Liver (tissue), 9 donors: ENCODE measurements around the gene ALK. TPM values are rescaled to one million over a fixed set of nuclear protein-coding genes. Genes with fewer than 3 reads are reported as not detected.

Source experiments
- DNase-seq: peaks from one replicate; pipeline ENCODE4 v3.0.0-alpha.2; 2017; ENCODE audit warnings: low spot score
- H3K27ac ChIP-seq, 2 donors: one replicate each; pipeline ENCODE4 v1.7.0; 2013; ENCODE audit warnings: inconsistent platforms in 2 of 2, low read length in 2 of 2, control low read depth in 1 of 2, low read depth in 1 of 2, mild to moderate bottlenecking in 1 of 2
- H3K27me3 ChIP-seq, 4 donors: one replicate each; pipeline versions ENCODE4 v1.6.1 to v1.7.0; 2013; ENCODE audit warnings: low read length in 3 of 4, inconsistent platforms in 1 of 4, mild to moderate bottlenecking in 1 of 4, moderate library complexity in 1 of 4; ENCODE audit not compliant: control insufficient read depth in 4 of 4, insufficient read depth in 4 of 4
- H3K36me3 ChIP-seq, 4 donors: one replicate each; pipeline versions ENCODE4 v1.6.1 to v1.7.0; 2013; ENCODE audit warnings: low read length in 3 of 4, mild to moderate bottlenecking in 3 of 4, low read depth in 1 of 4, moderate library complexity in 1 of 4; ENCODE audit not compliant: control insufficient read depth in 4 of 4, insufficient read depth in 3 of 4
- H3K4me1 ChIP-seq, 4 donors: one replicate each; pipeline versions ENCODE4 v1.6.1 to v1.7.0; 2013; ENCODE audit warnings: low read length in 3 of 4, mild to moderate bottlenecking in 3 of 4, moderate library complexity in 1 of 4; ENCODE audit not compliant: control insufficient read depth in 4 of 4, insufficient read depth in 4 of 4
- H3K4me3 ChIP-seq, 3 donors: one replicate each; pipeline versions ENCODE4 v1.6.1 to v1.7.0; 2013; ENCODE audit warnings: low read length in 3 of 3, control low read depth in 1 of 3, low read depth in 1 of 3, mild to moderate bottlenecking in 1 of 3
- H3K9ac ChIP-seq, 2 donors: one replicate each; pipeline ENCODE4 v1.7.0; 2013; ENCODE audit warnings: low read length in 2 of 2, mild to moderate bottlenecking in 2 of 2, moderate library complexity in 2 of 2, control low read depth in 1 of 2, low read depth in 1 of 2
- H3K9me3 ChIP-seq, 4 donors: one replicate each; pipeline versions ENCODE4 v1.6.1 to v1.7.0; 2013; ENCODE audit warnings: low read length in 3 of 4; ENCODE audit not compliant: control insufficient read depth in 4 of 4
- CTCF ChIP-seq: fragments of 150-350 bp; IDR thresholded peaks from 2 replicates; pipeline ENCODE4 v1.5.1; 2017; ENCODE audit warnings: improper control_type of control experiment, low read depth, low read length; ENCODE audit not compliant: missing input control
- EGR1 ChIP-seq, 2 donors: IDR thresholded peaks; 2 replicates each; pipeline ENCODE4 v1.6.1; 2016 to 2018; ENCODE audit warnings: antibody characterized with exemption in 2 of 2, low read depth in 2 of 2
- FOXA1 ChIP-seq: IDR thresholded peaks from 2 replicates; pipeline ENCODE4 v1.6.1; 2016; ENCODE audit warnings: antibody characterized with exemption
- FOXA2 ChIP-seq: IDR thresholded peaks from 2 replicates; pipeline ENCODE4 v1.6.1; 2016; ENCODE audit warnings: antibody characterized with exemption
- GABPA ChIP-seq, 2 donors: IDR thresholded peaks in 1 of 2; conservative IDR thresholded peaks in 1 of 2; 2 replicates each; pipeline ENCODE4 v1.6.1; 2016; ENCODE audit warnings: antibody characterized with exemption in 2 of 2, mild to moderate bottlenecking in 1 of 2, moderate library complexity in 1 of 2
- HNF4A ChIP-seq, 2 donors: conservative IDR thresholded peaks; 2 replicates each; pipeline ENCODE4 v1.6.1; 2016; ENCODE audit warnings: antibody characterized with exemption in 2 of 2, mild to moderate bottlenecking in 2 of 2
- JUND ChIP-seq, 2 donors: IDR thresholded peaks; 2 replicates each; pipeline ENCODE4 v1.6.1; 2016; ENCODE audit warnings: antibody characterized with exemption in 2 of 2
- MAX ChIP-seq: IDR thresholded peaks from 2 replicates; pipeline ENCODE4 v1.6.1; 2016; ENCODE audit warnings: antibody characterized with exemption
- NR2F2 ChIP-seq: IDR thresholded peaks from 2 replicates; pipeline ENCODE4 v1.6.1; 2016; ENCODE audit warnings: antibody characterized with exemption
- REST ChIP-seq: IDR thresholded peaks from 2 replicates; pipeline ENCODE4 v1.6.1; 2016; ENCODE audit warnings: antibody characterized with exemption, mild to moderate bottlenecking
- RXRA ChIP-seq, 2 donors: IDR thresholded peaks; 2 replicates each; pipeline ENCODE4 v1.6.1; 2017 to 2018; ENCODE audit warnings: antibody characterized with exemption in 2 of 2, mild to moderate bottlenecking in 1 of 2
- TAF1 ChIP-seq: conservative IDR thresholded peaks from 2 replicates; pipeline ENCODE4 v1.6.1; 2016; ENCODE audit warnings: antibody characterized with exemption, mild to moderate bottlenecking
- ZBTB33 ChIP-seq: IDR thresholded peaks from 2 replicates; pipeline ENCODE4 v1.6.1; 2016; ENCODE audit warnings: antibody characterized with exemption
- WGBS: extraction: QIAGEN DNeasy Blood & Tissue Kit; methylation state at CpG from one replicate; pipeline ENCODE4 v1.1.7; 2013; 5-methylcytosine and 5-hydroxymethylcytosine counted together
- polyA plus RNA-seq, 2 donors: library from polyadenylated mRNA; stranded (reverse) in 1 of 2; unstranded in 1 of 2; fragments of 200-250 nt in 1 of 2; fragments of >200 nt in 1 of 2; fragmentation: Nextera tagmentation in 1 of 2; extraction: Ambion mirVana in 1 of 2; gene quantifications; one replicate each; pipeline versions ENCODE4 v1.2.1 to v1.2.3, GENCODE V29; 2013 to 2015
- total RNA-seq, 2 donors: library from RNA; depleted of rRNA; stranded (reverse); fragments of >200 nt; gene quantifications; one replicate each; pipeline ENCODE4 v1.2.3, GENCODE V29; 2014
- donor health status: healthy.
- donor health status: healthy.
- donor health status: healthy.
- donor health status: healthy.
- donor health status: healthy.

The ALK gene
- total and polyA plus RNA-seq, 4 donors: under 0.01 TPM; not detected in 3

GRCh38 chr2:29393676-29394075, 527.7 kb downstream of the ALK start:
- no peak overlapping the region for H3K9ac ChIP-seq
- no peak for DNase-seq
- no peaks in the 10 kb centered on the region for H3K4me1 ChIP-seq
- WGBS: 56% methylated on average over 1 of the region's 1 CpG
- no peak overlapping the region for H3K4me3 ChIP-seq
- no peaks in the 10 kb centered on the region for H3K9me3 ChIP-seq
- no peaks in the 10 kb centered on the region for H3K36me3 ChIP-seq
- TF ChIP-seq EGR1 (IDR thresholded peaks at IDR 0.05; ENCODE audit: low read depth in 2 of 2): no peak
- no peak for TF ChIP-seq GABPA (IDR thresholded peaks at IDR 0.05 in 1 of 2, conservative IDR thresholded peaks at IDR 0.05 in 1 of 2)
- TF ChIP-seq FOXA1: no peak
- TF ChIP-seq CTCF: no peak
- TF ChIP-seq ZBTB33: no peak
- no peak for TF ChIP-seq JUND (IDR thresholded peaks at IDR 0.05)
- no peak for TF ChIP-seq FOXA2
- H3K27ac ChIP-seq: no peak overlapping the region
- H3K27me3 ChIP-seq: peaks cover 0 to 6% (median 0%) of the 10 kb centered on the region in 4 donors

- 68% methylated on average over 2 of the region's 2 CpGs for WGBS
- no peaks in the 10 kb centered on the region for H3K9me3 ChIP-seq
- no peak overlapping the region for H3K4me3 ChIP-seq
- no peak overlapping the region for H3K9ac ChIP-seq
- H3K36me3 ChIP-seq: no peaks in the 10 kb centered on the region
- H3K27ac ChIP-seq: no peak overlapping the region
- no peaks in the 10 kb centered on the region for H3K4me1 ChIP-seq
- TF ChIP-seq RXRA (IDR thresholded peaks at IDR 0.05) (no peak), HNF4A (conservative IDR thresholded peaks at IDR 0.05) (peak in 1 of 2 donors; percentile 41)
- DNase-seq: no peak
- peaks cover 0 to 6% (median 0%) of the 10 kb centered on the region in 4 donors for H3K27me3 ChIP-seq
These were observed 528.6 kb downstream of the ALK start for GRCh38 chr2:29392774-29393173.

- Histone ChIP-seq H3K36me3 (no peaks in the 10 kb centered on the region), H3K9me3 (no peaks in the 10 kb centered on the region), H3K27ac (no peak overlapping the region), H3K4me1 (no peaks in the 10 kb centered on the region), H3K9ac (no peak overlapping the region), H3K4me3 (no peak overlapping the region), H3K27me3 (peaks cover 0 to 4% (median 0%) of the 10 kb centered on the region in 4 donors)
- WGBS: 72% methylated on average over 7 of the region's 7 CpGs
- TF ChIP-seq FOXA2 (no peak), REST (no peak), MAX (no peak), NR2F2 (no peak), TAF1 (no peak)
- DNase-seq: no peak
These were observed 531.2 kb downstream of the ALK start for GRCh38 chr2:29390136-29390535.
